IPS DF 6.9 (cell line): ENCODE measurements around the gene MAP1LC3B2.

ENCODE experiments used
- DNase-seq: peaks from one replicate; pipeline ENCODE4 v3.0.0-alpha.2; 2013; ENCODE audit warnings: low read depth, low spot score
- H3K27ac ChIP-seq: one replicate; pipeline ENCODE4 v1.5.1; 2013; ENCODE audit warnings: low read length, control low read depth
- H3K27me3 ChIP-seq: 2 replicates; pipeline ENCODE4 v1.6.1; 2013; ENCODE audit warnings: mild to moderate bottlenecking, low read length; ENCODE audit not compliant: control insufficient read depth, insufficient read depth
- H3K36me3 ChIP-seq: 2 replicates; pipeline ENCODE4 v1.6.1; 2013; ENCODE audit warnings: low read length; ENCODE audit not compliant: control insufficient read depth, insufficient read depth
- H3K4me1 ChIP-seq: 2 replicates; pipeline ENCODE4 v1.6.1; 2013; ENCODE audit warnings: low read length; ENCODE audit not compliant: control insufficient read depth, insufficient read depth
- H3K4me3 ChIP-seq: 2 replicates; pipeline ENCODE4 v1.5.1; 2013; ENCODE audit warnings: mild to moderate bottlenecking, low read length
- H3K9me3 ChIP-seq: 2 replicates; pipeline ENCODE4 v1.6.1; 2013; ENCODE audit warnings: low read length, inconsistent platforms; ENCODE audit not compliant: control insufficient read depth, insufficient read depth
- WGBS: extraction: QIAGEN DNeasy Blood & Tissue Kit; methylation state at CpG from one replicate; pipeline ENCODE4 v1.1.7; 2013; ENCODE audit warnings: mixed read lengths, missing lambda C conversion rate; ENCODE audit not compliant: insufficient read length, insufficient coverage; 5-methylcytosine and 5-hydroxymethylcytosine counted together

Gene MAP1LC3B2

GRCh38 chr12:116528065-116528464 lies 31.1 kb upstream of the MAP1LC3B2 start:
- no peak overlapping the region for H3K27ac ChIP-seq
- H3K9me3 ChIP-seq: no peaks in the 10 kb centered on the region
- WGBS: no CpG with 5 or more reads among the region's 4 CpGs
- H3K36me3 ChIP-seq: no peaks in the 10 kb centered on the region
- H3K4me3 ChIP-seq: no peak overlapping the region
- H3K4me1 ChIP-seq: peaks cover 3% of the 10 kb centered on the region; the same call in 1 of the 2 replicates
- no peak for DNase-seq
- no peaks in the 10 kb centered on the region; the same call in 1 of the 2 replicates for H3K27me3 ChIP-seq

- no peaks in the 10 kb centered on the region for H3K9me3 ChIP-seq
- no peaks in the 10 kb centered on the region; the same call in 1 of the 2 replicates for H3K27me3 ChIP-seq
- no CpG with 5 or more reads among the region's 1 CpG for WGBS
- no peak overlapping the region for H3K27ac ChIP-seq
- DNase-seq: no peak
- H3K36me3 ChIP-seq: no peaks in the 10 kb centered on the region
- no peak overlapping the region for H3K4me3 ChIP-seq
- peaks cover 3% of the 10 kb centered on the region; the same call in 1 of the 2 replicates for H3K4me1 ChIP-seq
These were observed 30.7 kb upstream of the MAP1LC3B2 start for GRCh38 chr12:116528498-116528897.

DNA sequence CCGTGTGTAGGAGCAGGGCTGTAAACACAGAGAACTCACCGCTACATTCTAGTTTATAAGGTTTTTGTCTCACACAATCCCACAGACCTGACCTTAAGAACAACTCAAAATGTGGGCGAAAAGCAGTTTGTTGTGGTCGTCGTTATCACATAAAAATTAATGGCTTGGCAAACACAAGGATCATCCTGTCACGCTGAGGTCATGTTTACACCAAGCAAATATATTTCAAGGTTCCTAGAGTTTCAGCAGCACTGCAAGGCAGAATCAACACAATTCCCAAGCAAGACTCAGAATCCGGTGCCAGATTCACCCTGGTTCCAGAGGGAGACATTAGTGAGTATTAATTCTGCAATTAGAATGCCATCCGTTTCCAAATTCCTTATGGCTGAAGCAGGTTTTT lies 30.1 kb upstream of the MAP1LC3B2 start:
- H3K36me3 ChIP-seq: no peaks in the 10 kb centered on the region
- H3K9me3 ChIP-seq: no peaks in the 10 kb centered on the region
- no CpG with 5 or more reads among the region's 8 CpGs for WGBS
- peaks cover 3% of the 10 kb centered on the region; the same call in 1 of the 2 replicates for H3K4me1 ChIP-seq
- DNase-seq: no peak
- H3K27me3 ChIP-seq: no peaks in the 10 kb centered on the region; the same call in 1 of the 2 replicates
- H3K27ac ChIP-seq: no peak overlapping the region
- no peak overlapping the region for H3K4me3 ChIP-seq

GRCh38 chr12:116529686-116530085 lies 29.5 kb upstream of the MAP1LC3B2 start:
- no peak for DNase-seq
- no peaks in the 10 kb centered on the region for H3K9me3 ChIP-seq
- H3K4me3 ChIP-seq: no peak overlapping the region
- H3K27ac ChIP-seq: no peak overlapping the region
- WGBS: no CpG with 5 or more reads among the region's 2 CpGs
- H3K36me3 ChIP-seq: no peaks in the 10 kb centered on the region
- no peaks in the 10 kb centered on the region; the same call in 1 of the 2 replicates for H3K27me3 ChIP-seq
- peaks cover 3% of the 10 kb centered on the region; the same call in 1 of the 2 replicates for H3K4me1 ChIP-seq

DNA sequence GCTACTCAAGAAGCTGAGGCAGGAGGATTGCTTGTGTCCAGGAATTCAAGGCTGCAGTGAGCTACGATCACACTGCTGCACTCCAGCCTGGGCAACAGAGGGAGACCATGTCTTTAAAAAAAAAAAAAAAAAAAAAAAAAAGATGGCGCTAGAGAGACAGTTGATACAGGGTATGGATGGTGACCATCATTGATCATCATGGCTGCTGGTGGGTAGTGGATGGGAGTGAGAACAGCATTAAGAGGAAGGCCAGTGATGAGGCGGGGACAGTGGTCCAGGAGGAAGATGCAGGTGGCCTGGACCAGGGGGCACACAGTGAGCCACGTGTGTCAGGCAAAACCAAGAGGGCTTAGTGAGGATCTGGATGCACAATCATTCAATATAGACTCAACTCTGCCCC lies 26.8 kb upstream of the MAP1LC3B2 start:
- WGBS: no CpG with 5 or more reads among the region's 4 CpGs
- H3K4me3 ChIP-seq: no peak overlapping the region
- no peak overlapping the region for H3K27ac ChIP-seq
- peaks cover 5% of the 10 kb centered on the region for H3K4me1 ChIP-seq
- no peaks in the 10 kb centered on the region for H3K36me3 ChIP-seq
- DNase-seq: no peak
- H3K27me3 ChIP-seq: no peaks in the 10 kb centered on the region; the same call in 1 of the 2 replicates
- H3K9me3 ChIP-seq: no peaks in the 10 kb centered on the region

DNA sequence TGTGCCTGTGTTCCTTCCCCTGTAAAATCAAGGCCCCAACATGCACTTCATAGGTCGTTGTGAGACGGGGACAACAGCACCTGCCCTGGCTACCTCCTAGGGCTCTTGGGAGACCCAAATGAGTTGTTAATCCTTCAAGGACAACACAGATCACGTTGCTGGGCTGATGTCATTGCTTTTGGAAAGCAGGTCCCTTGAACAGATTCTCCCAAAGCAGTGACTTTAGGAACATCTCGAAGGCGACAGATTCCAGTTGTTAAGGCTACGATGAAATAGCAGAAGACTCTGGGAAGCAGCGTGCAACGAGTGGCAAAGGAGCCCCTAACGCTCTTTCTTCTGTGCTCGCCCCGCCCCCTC lies 26.2 kb upstream of the MAP1LC3B2 start:
- H3K9me3 ChIP-seq: no peaks in the 10 kb centered on the region
- no CpG with 5 or more reads among the region's 11 CpGs for WGBS
- H3K27me3 ChIP-seq: no peaks in the 10 kb centered on the region; the same call in 1 of the 2 replicates
- no peak for DNase-seq
- no peak overlapping the region for H3K4me3 ChIP-seq
- H3K4me1 ChIP-seq: peaks cover 5% of the 10 kb centered on the region
- no peak overlapping the region for H3K27ac ChIP-seq
- no peaks in the 10 kb centered on the region for H3K36me3 ChIP-seq

- Histone ChIP-seq H3K27me3 (no peaks in the 10 kb centered on the region; the same call in 1 of the 2 replicates), H3K4me3 (peak overlapping the region; percentile 54; the same call in 1 of the 2 replicates), H3K9me3 (no peaks in the 10 kb centered on the region), H3K4me1 (peaks cover 5% of the 10 kb centered on the region), H3K27ac (no peak overlapping the region), H3K36me3 (no peaks in the 10 kb centered on the region)
- no peak for DNase-seq
- no CpG with 5 or more reads among the region's 32 CpGs for WGBS
These were observed 25.6 kb upstream of the MAP1LC3B2 start for GRCh38 chr12:116533343-116534251.

- Histone ChIP-seq H3K27ac (no peak overlapping the region), H3K4me1 (peaks cover 5% of the 10 kb centered on the region), H3K4me3 (peak overlapping the region; percentile 54; the same call in 1 of the 2 replicates), H3K27me3 (no peaks in the 10 kb centered on the region; the same call in 1 of the 2 replicates), H3K36me3 (no peaks in the 10 kb centered on the region), H3K9me3 (no peaks in the 10 kb centered on the region)
- DNase-seq: no peak
- WGBS: no CpG with 5 or more reads among the region's 30 CpGs
These were observed 24.7 kb upstream of the MAP1LC3B2 start for GRCh38 chr12:116534311-116535121.

DNA sequence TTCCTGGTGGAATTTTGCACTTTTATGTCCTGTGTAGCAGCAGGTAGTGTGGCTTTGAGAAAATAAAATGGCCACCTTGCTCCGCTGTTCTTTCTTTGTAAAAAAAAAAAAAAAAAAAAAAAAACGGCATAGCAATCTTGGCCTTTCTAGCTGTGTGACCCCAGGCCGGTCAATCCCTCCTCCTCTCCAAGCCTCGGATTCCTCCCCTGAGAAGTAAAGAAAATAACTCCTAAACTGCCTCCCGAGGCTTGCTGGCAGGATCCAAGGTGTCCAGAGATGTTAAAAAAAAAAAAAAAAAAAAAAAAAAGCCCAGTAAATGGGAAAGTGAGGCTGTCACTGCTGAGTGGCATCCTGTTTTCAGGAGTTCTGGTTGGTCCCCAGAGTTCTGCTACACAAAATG lies 23.9 kb upstream of the MAP1LC3B2 start:
- WGBS: no CpG with 5 or more reads among the region's 5 CpGs
- H3K36me3 ChIP-seq: no peaks in the 10 kb centered on the region
- H3K27ac ChIP-seq: no peak overlapping the region
- H3K4me3 ChIP-seq: no peak overlapping the region
- H3K9me3 ChIP-seq: no peaks in the 10 kb centered on the region
- DNase-seq: no peak
- no peaks in the 10 kb centered on the region; the same call in 1 of the 2 replicates for H3K27me3 ChIP-seq
- peaks cover 5% of the 10 kb centered on the region for H3K4me1 ChIP-seq
